NCI-H1105 (cell line): ENCODE measurements around the gene BRD7.

Experiments used
- DNase-seq: peaks from one replicate; lab custom pipeline; 2025; lab: John Stamatoyannopoulos, UW

The BRD7 gene

DNA sequence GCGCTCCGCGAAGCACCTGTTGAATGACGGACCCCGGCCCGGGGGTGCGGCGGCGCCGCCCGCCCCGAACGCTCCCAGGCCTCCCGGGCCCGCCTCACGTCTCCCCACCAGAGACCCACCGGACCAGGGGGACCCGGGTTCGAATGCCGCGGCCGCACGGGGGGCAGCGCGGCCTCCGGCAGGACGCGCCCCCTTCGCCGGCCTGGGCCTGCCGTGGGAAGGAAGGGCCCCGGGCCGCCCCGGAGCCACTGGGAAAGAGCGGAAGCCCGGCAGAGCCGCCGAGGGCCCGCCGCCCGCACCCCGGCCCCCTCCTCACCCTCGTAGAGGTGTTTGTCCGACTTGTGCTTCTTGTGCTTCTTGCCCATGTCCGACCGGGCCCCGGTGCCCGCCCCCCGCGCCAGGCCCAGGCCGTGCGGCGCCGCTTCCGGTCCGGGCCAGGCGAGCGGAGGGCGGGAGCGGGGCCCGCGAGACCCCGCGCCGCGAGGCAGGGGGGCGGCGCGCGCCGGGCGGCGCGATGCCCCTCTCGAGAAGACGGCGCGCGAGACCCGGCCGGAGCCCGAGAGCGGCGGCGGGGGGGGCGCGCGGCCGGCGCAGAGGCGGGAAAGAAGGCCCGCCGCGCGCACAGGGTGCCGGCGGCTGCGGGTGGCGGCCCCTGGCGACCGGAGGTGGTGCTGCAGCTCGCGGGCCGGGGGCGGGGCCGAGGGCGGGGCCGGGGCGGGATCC, at the start of gene BRD7:
Gene BRD7, minus strand, starts transcription at position 579 of the 723 bp plus-strand sequence. Its CDS starts 214 bp downstream, at position 365.
- DNase-seq: peak; percentile 70

- no peak for DNase-seq
These were observed 47.6 kb upstream of the BRD7 start for GRCh38 chr16:50416388-50416787.

DNA sequence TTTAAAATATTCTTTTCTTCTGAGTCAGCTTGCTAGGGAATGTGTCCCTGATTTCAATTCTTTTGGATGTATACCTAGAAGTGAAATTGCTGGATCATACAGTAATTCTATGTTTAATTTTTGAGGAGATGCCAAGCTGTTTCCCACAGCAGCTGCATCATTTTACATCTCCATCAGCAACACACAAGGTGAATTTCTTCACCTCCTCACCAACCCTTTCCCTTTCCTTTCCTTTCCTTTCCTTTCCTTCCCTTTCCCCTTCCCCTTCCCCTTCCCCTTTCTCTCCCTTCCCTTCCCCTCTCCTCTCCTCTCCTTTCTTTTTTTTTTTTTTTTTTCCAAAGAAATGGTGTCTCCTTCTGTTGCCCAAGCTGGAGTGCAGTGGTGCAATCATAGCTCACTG, 45.4 kb upstream of the BRD7 start:
- no peak for DNase-seq

- DNase-seq: no peak
These were observed 42.2 kb upstream of the BRD7 start for GRCh38 chr16:50411034-50411433.

GRCh38 chr16:50408001-50408561, 39.3 kb upstream of the BRD7 start:
- no peak for DNase-seq

DNA sequence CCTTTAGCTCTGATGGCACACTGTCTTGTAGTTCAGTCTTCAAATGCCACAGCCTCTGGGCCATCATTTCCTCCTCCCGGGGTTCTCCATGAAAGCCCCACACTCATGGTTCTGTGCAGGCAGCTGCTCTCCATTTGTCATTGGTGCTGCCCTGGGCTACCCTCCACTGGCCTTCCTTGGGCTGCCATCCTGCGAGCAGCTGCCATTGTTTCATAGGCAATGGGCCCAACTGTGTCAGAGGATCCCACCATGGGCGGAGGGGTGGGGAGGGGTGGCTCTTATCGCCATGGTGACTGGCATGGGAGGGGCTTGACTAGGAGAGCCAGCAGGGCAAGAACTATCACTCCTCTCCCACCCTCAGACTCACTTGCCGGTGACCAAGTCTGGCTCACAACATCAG, 38.6 kb upstream of the BRD7 start:
- no peak for DNase-seq

DNA sequence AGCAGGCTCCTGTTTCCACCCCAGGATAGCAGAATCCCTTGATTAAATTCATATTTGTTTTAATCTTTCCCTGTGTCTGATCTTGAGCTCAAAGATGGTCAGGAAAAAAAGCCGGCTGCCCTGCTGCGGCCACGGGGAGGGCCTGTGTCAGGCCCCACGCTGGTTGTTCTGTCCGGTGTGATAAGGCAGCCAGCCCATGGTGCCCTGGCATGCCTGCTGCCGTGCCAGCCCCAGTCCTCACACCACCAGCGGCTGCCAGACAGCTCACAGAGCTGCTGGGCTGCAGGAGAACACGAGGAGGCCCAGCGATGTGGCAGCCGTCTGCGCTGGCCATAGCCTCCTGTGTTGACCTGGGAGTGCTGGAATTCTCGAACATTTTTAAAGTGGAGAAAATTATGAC, 34.7 kb upstream of the BRD7 start:
- no peak for DNase-seq

DNA sequence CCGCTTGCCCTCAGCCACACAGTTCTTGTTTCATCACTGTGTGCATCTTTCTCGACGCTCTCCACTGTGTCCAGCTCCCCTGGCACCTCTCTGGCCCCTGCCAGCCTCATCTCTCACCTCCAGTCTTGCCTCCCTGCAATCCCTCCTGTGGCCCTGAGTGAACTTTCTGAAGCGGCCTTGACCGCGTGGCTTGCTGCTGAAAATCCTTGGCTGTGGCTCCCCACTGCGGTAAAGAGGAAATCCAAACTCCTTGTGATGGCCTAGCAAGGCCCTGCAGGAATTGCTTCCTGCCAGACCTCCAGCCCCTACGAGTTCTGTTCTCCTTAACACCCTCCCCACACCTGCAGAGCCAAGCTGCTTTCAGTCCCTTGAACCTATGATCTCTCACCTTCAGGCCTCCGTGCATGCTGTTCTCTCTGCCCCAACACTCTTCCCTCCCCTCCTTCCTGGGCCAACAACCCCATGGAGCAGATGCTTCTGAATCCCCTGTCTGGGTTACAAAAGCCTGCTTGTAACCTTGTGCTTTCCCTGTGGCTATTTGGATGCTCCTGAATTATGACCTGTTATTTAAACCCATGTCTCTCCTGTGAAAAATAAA, 33.6 kb upstream of the BRD7 start:
- DNase-seq: no peak

DNA sequence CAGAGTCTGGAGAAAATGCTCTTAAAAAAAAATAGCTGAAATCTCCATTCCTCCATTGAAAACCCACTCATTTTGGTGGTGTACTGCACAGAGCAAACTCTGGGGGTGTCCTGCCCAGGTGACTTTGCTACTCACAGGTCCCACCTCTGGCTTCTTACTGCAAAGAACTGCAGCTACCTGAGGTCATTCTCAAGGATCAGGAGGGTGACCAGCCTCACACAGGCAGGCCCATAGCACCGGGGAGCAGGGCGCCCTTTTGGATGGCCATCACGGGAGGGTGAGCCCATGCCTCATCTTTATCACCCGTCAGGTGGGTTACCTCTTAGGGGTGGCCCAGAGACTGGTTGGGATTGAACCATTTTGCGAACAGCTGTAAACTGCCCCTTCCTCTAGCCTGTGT, 32.6 kb upstream of the BRD7 start:
- no peak for DNase-seq

- no peak for DNase-seq
These were observed 32.2 kb upstream of the BRD7 start for GRCh38 chr16:50400967-50401348.

DNA sequence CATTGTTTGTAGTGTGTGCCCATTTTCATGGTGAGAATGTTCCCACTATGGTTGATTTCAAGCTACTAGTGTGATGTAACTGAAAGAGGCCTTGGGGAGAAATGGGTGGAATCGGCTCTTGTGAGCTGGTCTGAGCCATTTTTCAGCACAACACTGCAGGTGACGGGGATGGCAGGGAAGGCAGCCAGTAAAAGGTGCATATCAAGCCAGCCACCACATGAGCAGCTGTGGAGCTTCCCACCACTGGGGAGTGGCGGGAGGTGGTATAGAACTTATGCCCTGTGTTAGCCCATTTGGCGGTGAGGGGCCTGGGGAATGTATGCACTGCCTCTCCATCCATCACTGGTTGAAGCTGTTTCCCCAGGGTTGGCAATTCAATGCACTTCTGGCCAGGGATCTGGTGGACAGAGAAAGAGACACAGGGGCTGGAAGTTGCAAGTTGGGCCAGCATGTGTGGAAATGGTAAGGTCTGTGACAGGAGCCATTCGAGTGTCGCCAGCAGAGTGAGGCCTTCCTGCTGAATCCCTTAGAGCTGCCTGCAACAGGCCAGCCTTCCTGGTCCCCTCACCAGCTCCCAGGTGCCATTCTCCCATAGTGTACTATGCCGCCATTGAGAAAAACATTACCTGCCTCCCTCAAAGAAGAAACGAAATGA, 31.7 kb upstream of the BRD7 start:
- DNase-seq: no peak

DNA sequence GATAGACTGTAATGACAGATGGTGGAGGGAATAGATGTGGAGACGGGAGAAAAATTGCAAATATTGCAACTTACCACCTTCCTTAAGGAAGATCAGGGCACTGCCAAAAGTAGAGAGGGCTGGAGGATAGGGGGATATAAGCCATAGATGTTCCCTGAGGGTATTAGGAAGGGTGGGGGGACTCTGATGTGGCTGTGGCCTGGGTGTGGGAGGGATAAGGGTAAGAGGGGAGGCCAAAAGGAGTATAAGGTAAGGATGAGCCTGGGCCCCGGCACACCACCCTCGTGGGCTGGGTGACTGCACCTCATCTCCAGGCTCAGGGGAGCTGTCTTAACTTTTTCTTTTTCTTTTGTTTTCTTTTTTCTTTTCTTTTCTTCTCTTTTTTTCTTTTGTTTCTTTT, 30.6 kb upstream of the BRD7 start:
- no peak for DNase-seq

DNA sequence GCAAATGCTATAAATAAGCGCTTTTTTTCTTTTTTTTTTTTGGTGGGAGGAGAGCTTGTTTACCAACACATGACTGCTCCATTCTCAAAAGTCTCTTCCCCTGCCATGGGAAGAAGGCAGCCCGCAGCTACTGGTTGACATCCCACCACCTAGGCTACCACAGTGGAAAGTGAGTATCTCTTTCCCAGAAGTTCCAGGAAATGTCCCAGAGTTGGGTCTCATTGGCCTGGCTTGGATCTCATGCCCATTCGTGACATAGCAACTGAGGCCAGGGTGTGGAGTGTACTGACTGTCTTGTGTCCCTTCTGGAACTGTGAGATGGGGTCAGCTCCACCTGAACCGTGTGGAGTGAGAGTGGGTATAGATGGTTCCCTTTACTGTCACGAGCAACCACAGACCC, 29.5 kb upstream of the BRD7 start:
- DNase-seq: no peak

GRCh38 chr16:50396761-50397535, 28.2 kb upstream of the BRD7 start:
- DNase-seq: no peak

DNA sequence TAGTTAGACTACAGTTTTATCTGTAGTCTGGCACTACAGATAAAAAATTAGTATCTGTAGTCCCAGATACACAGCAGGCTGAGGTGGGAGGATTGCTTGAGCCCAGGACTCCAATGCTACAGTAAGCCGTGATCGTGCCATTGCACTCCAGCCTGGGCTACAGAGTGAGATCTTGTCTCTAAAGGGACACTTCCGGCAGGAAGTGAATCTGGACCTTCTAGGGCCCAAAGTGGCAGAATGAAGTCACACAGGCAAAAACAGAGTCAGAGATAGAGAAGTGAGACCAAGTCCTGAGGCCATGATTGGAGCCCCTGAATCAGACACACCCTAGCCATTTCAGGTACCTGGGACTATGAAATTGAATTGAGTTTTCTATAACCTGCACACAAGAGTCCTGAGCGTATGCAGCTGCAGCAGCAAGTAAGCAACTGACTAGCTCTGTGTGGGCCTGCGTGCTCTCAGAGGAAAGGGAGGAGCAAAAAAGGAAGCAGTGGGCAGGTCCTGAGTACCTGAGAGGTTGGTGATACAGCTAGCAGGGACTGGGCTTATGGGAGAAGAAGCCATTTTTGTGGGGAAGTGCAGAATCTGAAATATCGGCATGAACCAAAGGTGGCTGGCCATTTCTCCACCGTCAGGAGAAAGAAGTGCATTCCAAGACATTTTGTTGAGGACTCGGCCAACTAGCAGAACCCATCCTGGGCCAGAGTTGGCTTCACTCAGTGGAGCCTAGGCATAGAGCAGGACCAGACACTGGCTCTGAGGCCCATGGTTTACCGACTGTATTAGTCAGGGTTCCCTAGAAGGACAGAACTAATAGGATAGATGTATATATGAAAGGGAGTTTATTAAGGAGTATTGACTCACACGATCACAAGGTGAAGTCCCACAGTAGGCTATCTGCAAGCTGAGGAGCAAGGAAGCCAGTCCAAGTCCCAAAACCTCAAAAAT, 27.2 kb upstream of the BRD7 start:
- no peak for DNase-seq

- DNase-seq: no peak
These were observed 25.3 kb upstream of the BRD7 start for GRCh38 chr16:50393858-50394802.

DNA sequence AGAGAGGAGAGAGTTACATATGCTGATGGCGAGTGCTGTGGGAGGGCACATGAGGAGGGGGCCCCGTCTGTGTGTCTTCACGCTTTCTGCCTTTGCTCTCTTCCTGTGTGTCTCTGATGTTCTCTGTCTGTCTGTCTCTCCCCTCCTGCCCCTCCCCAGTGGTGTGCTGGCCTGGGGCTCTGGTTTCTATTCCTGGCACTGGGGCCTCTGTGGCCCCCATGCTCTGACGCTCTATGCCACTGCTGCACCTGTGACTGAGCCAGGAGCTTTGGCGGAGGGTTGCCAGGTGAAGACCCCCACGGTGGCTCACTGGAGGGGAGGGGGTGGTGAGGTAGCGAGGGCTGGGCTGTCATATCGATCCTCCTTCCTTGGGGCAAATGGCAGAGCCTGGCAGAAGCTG, 24.6 kb upstream of the BRD7 start:
- DNase-seq: no peak

GRCh38 chr16:50390914-50391716, 22.3 kb upstream of the BRD7 start:
- no peak for DNase-seq

DNA sequence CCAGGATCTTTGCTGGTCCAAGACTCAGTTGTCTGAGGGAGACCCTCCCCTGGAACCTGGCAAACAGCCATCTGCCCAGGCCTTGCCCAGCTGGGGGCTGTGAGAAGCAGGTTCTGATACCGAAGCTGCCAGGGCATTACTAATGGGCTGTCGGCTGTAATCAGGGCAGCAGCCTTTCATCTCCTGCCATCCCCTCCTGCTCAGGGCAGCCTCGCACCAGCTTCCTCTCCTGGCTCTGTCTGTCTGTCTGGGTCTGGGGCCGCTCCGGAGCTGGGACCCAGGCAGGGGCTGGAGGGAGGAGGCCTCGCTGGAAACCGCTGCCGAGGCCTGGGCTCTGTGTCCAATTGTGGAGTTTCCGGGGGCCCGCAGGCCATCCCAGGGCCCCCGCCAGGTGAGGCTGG, 21.6 kb upstream of the BRD7 start:
- DNase-seq: no peak
